GM12878 (cell line): ENCODE data around the gene TBC1D25. TPM values are rescaled to one million over a fixed set of nuclear protein-coding genes. Genes with fewer than 3 reads are reported as not detected.

Experiments used
- ATAC-seq: fragments of 200-7000 bp; cut with Tn5 transposase; 3 replicates; pipeline ENCODE4 v1.9.1; 2020; ENCODE audit warnings: mild to moderate bottlenecking, moderate library complexity
- BruUV-seq: library from RNA; stranded (reverse); fragments of 400-500 nt; replicated peaks from 2 replicates; lab custom pipeline; 2021; lab: Mats Ljungman, UMichigan
- CTCF ChIA-PET: fragments of 300-600 bp; sonication (Branson Sonifier 250); formaldehyde crosslinking; extraction: SDS; loops from one replicate; lab custom pipeline; 2021; ENCODE audit warnings: inconsistent platforms; lab: Yijun Ruan, JAX
- POLR2A ChIA-PET: fragments of 350-600 bp; formaldehyde crosslinking; extraction: SDS; loops from one replicate; lab custom pipeline; 2021; ENCODE audit warnings: inconsistent platforms; lab: Charles Lee
- RAD21 ChIA-PET: fragments of 300-600 bp; sonication (Branson Sonifier 250); formaldehyde crosslinking; loops from one replicate; lab custom pipeline; 2023; ENCODE audit warnings: antibody characterized with exemption; ENCODE audit not compliant: unreplicated experiment; lab: Charles Lee
- SMC1A ChIA-PET: fragments of 300-600 bp; sonication (Branson Sonifier 250); formaldehyde crosslinking; loops from one replicate; lab custom pipeline; 2023; ENCODE audit not compliant: unreplicated experiment, uncharacterized antibody; lab: Charles Lee
- DNase-seq: peaks from one replicate; pipeline ENCODE4 v3.0.0-alpha.2; 2011; ENCODE audit warnings: low read depth, low spot score
- FAIRE-seq: peaks from 3 replicates; lab custom pipeline; 2011; peaks lifted over from hg19 to GRCh38; lab: Jason Lieb, UNC
- H2AFZ ChIP-seq: 2 replicates; pipeline ENCODE4 v1.6.0; 2011; ENCODE audit warnings: low read depth, low read length, control low read depth; ENCODE audit not compliant: control insufficient read depth
- H3K27ac ChIP-seq: 2 replicates; pipeline ENCODE4 v1.5.1; 2011; ENCODE audit warnings: control low read depth; ENCODE audit not compliant: control insufficient read depth, insufficient read depth
- H3K27me3 ChIP-seq, 2 experiments: replicated peaks in 1 of 2; 2 replicates each; pipeline versions ENCODE4 v1.6.0 to v1.6.1; 2011; ENCODE audit warnings: low read length in 1 of 2; ENCODE audit not compliant: control insufficient read depth in 2 of 2, insufficient read depth in 2 of 2
- H3K36me3 ChIP-seq, 2 experiments: 2 replicates each; pipeline ENCODE4 v1.5.1; 2011; ENCODE audit warnings: low read length in 1 of 2; ENCODE audit not compliant: control insufficient read depth in 2 of 2, insufficient read depth in 2 of 2
- H3K4me1 ChIP-seq: 2 replicates; pipeline ENCODE4 v1.6.1; 2011; ENCODE audit warnings: mild to moderate bottlenecking, low read length, moderate library complexity, mixed read lengths; ENCODE audit not compliant: control insufficient read depth, insufficient read depth
- H3K4me2 ChIP-seq: 2 replicates; pipeline ENCODE4 v1.6.0; 2011; ENCODE audit warnings: control low read depth; ENCODE audit not compliant: control insufficient read depth, insufficient read depth
- H3K4me3 ChIP-seq: fragments of 200-600 bp; sonication (generic); 2 replicates; pipeline ENCODE4 v1.5.1; 2016
- H3K79me2 ChIP-seq: 2 replicates; pipeline ENCODE4 v1.6.0; 2011; ENCODE audit warnings: low read length; ENCODE audit not compliant: control insufficient read depth, insufficient read depth
- H3K9ac ChIP-seq: 2 replicates; pipeline ENCODE4 v1.8.0; 2011; ENCODE audit warnings: low read length, control low read depth, mixed read lengths; ENCODE audit not compliant: control insufficient read depth, insufficient read depth
- H3K9me3 ChIP-seq: replicated peaks from 3 replicates; pipeline ENCODE4 v1.5.1; 2011; ENCODE audit warnings: mild to moderate bottlenecking, low read length; ENCODE audit not compliant: control insufficient read depth, insufficient read depth
- H4K20me1 ChIP-seq: 2 replicates; pipeline ENCODE4 v1.6.0; 2011; ENCODE audit not compliant: control insufficient read depth, insufficient read depth
- BMI1 ChIP-seq: fragments of 450-650 bp; IDR thresholded peaks from 2 replicates; pipeline ENCODE4 v1.6.1; 2016; ENCODE audit warnings: mild to moderate bottlenecking, moderate library complexity, borderline replicate concordance
- BRCA1 ChIP-seq: IDR thresholded peaks from 2 replicates; pipeline ENCODE4 v1.6.1; 2011; ENCODE audit warnings: low read depth, low read length, improper control_type of control experiment
- CREM ChIP-seq: IDR thresholded peaks from 2 replicates; pipeline ENCODE4 v1.6.1; 2014; ENCODE audit warnings: antibody characterized with exemption, low read depth
- HDGF ChIP-seq: fragments of 450-650 bp; IDR thresholded peaks from 2 replicates; pipeline ENCODE4 v1.6.1; 2016; ENCODE audit warnings: antibody characterized with exemption
- MTA3 ChIP-seq: IDR thresholded peaks from 2 replicates; pipeline ENCODE4 v1.6.1; 2012; ENCODE audit warnings: low read length, inconsistent platforms, borderline replicate concordance
- PKNOX1 ChIP-seq: fragments of 450-650 bp; IDR thresholded peaks from 2 replicates; pipeline ENCODE4 v1.6.1; 2016; ENCODE audit warnings: mild to moderate bottlenecking
- RUNX3 ChIP-seq: IDR thresholded peaks from 2 replicates; pipeline ENCODE4 v1.6.1; 2012; ENCODE audit warnings: low read length, inconsistent platforms
- SMARCA5 ChIP-seq: fragments of 450-650 bp; IDR thresholded peaks from 2 replicates; pipeline ENCODE4 v1.6.1; 2017; ENCODE audit warnings: mild to moderate bottlenecking
- SUZ12 ChIP-seq: fragments of 200-600 bp; sonication (generic); IDR thresholded peaks from one replicate; pipeline ENCODE4 v1.6.1; 2018; ENCODE audit warnings: antibody characterized with exemption, mild to moderate bottlenecking; ENCODE audit not compliant: unreplicated experiment
- ZNF274 ChIP-seq: IDR thresholded peaks from one replicate; pipeline ENCODE4 v1.8.0; 2011; ENCODE audit not compliant: insufficient read length, insufficient read depth
- ZNF384 ChIP-seq: IDR thresholded peaks from 2 replicates; pipeline ENCODE4 v1.6.1; 2012; ENCODE audit warnings: low read depth, mild to moderate bottlenecking, low read length, improper control_type of control experiment, borderline replicate concordance
- WGBS: methylation state at CpG from one replicate; pipeline ENCODE4 v1.1.6; 2016; ENCODE audit warnings: low lambda C conversion rate; ENCODE audit not compliant: insufficient replicate concordance, insufficient coverage; ENCODE audit errors: missing lambda C conversion rate; 5-methylcytosine and 5-hydroxymethylcytosine counted together
- in situ Hi-C: fragments of 300-500 bp; cut with MboI; formaldehyde crosslinking; loops from 9 replicates; pipeline ENCODE4 v1.14.3; 2018; ENCODE audit warnings: mixed read lengths
- intact Hi-C: fragments of 100-400 bp; cut with micrococcal nuclease; formaldehyde crosslinking; loops from one replicate; pipeline ENCODE4 v1.14.2; 2022; ENCODE audit not compliant: unreplicated experiment
- polyA plus RNA-seq, 11 experiments: library from polyadenylated mRNA; depleted of rRNA in 4 of 11; unstranded in 6 of 11; stranded (reverse) in 5 of 11; fragments of >200 nt; fragmentation: Nextera tagmentation in 4 of 11; fragmentation: Illumina TruSeq in 1 of 11; extraction: Ambion mirVana in 4 of 11; extraction: Trizol in 1 of 11; gene quantifications; 1 replicate in 1 of 11; 2 replicates in 10 of 11; pipeline versions ENCODE4 v1.2.1 to v1.2.3, GENCODE V29; 2011 to 2016; ENCODE audit warnings: inconsistent platforms in 2 of 11, missing spikeins in 2 of 11, low read depth in 1 of 11
- total RNA-seq, 4 experiments: library from RNA; depleted of rRNA in 3 of 4; stranded (reverse); fragments of >200 nt in 3 of 4; fragmentation: Illumina TruSeq in 1 of 4; extraction: Trizol in 1 of 4; gene quantifications; 2 replicates each; pipeline versions ENCODE4 v1.2.1 to v1.2.3, GENCODE V29; 2013 to 2021
- TF ChIP-seq, protein P1 (sequence below): IDR thresholded peaks from 2 replicates; pipeline ENCODE4 v1.6.1; 2011; ENCODE audit warnings: mild to moderate bottlenecking, low read depth, low read length, moderate library complexity; ENCODE audit not compliant: insufficient replicate concordance
- TF ChIP-seq, protein P2 (sequence below): fragments of 450-650 bp; IDR thresholded peaks from 2 replicates; pipeline ENCODE4 v1.6.1; 2017; ENCODE audit warnings: mild to moderate bottlenecking, low read depth, inconsistent platforms; ENCODE audit not compliant: poor library complexity, severe bottlenecking
- TF ChIP-seq, protein P3 (sequence below): fragments of 450-650 bp; IDR thresholded peaks from 2 replicates; pipeline ENCODE4 v1.6.1; 2016; ENCODE audit warnings: mild to moderate bottlenecking

The TBC1D25 gene
- total and polyA plus RNA-seq, 10 of the 15 experiments (the other 5 are each of a cell fraction or from before 2014, with no cell fraction given): 0.79 to 17.3 (median 10.0) TPM

DNA sequence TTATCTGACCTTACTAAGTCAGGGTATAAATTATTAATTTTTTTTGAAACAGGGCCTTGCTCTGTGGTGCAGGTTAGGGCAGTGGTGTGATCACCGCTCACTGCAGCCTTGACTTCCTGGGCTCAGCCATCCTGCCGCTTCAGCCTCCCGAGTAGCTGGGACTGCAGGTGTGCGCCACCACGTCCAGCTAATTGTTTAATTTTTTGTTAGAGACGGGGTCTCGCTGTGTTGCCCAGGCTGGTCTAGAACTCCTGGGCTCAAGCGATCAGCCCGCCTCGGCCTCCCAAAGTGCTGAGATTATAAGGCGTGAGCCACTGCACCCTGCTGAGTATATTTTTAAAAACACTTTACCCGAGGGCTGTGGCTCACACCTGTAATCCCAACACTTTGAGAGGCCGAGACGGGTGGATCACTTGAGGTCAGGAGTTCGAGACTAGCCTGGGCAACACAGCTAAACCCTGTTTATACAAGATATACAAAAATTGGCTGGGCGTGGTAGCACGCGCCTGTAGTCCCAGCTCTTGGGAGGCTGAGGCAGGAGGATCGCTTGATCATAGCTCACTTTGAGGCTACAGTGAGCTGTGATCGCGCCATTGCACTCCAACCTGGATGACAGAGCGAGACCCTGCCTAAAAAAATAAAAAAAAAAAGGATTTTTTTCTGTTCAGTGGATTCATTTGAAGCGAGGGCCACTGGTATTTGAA is 721 bp upstream of the TBC1D25 start:
- H3K79me2 ChIP-seq: peaks cover 20% of the 10 kb centered on the region
- H3K27me3 ChIP-seq: no peaks in the 10 kb centered on the region
- DNase-seq: no peak
- H3K4me3 ChIP-seq: no peak overlapping the region
- H3K4me1 ChIP-seq: no peaks in the 10 kb centered on the region
- RAD21 ChIA-PET: interaction anchor here (0.7 to 1.8 kb wide), 6 partner anchors 12 to 581 kb away, joined by 4 to 9 read pairs (median 4); no protein-coding TSS in a partner anchor
- peak overlapping the region; percentile 44; the same call in 1 of the 2 replicates for H3K27ac ChIP-seq
- TF ChIP-seq SMARCA5 (0 out of 2 replicates have a peak, but pooled peaks have one; percentile 28), BRCA1 (no peak), MTA3 (no peak), ZNF274 (no peak), SUZ12 (no peak), RUNX3 (no peak), PKNOX1 (no peak), CREM (no peak), BMI1 (no peak), ZNF384 (no peak), HDGF (no peak)
- TF ChIP-seq, protein P1, sequence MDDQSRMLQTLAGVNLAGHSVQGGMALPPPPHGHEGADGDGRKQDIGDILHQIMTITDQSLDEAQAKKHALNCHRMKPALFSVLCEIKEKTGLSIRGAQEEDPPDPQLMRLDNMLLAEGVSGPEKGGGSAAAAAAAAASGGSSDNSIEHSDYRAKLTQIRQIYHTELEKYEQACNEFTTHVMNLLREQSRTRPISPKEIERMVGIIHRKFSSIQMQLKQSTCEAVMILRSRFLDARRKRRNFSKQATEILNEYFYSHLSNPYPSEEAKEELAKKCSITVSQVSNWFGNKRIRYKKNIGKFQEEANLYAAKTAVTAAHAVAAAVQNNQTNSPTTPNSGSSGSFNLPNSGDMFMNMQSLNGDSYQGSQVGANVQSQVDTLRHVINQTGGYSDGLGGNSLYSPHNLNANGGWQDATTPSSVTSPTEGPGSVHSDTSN: no peak
- TF ChIP-seq, protein P2, sequence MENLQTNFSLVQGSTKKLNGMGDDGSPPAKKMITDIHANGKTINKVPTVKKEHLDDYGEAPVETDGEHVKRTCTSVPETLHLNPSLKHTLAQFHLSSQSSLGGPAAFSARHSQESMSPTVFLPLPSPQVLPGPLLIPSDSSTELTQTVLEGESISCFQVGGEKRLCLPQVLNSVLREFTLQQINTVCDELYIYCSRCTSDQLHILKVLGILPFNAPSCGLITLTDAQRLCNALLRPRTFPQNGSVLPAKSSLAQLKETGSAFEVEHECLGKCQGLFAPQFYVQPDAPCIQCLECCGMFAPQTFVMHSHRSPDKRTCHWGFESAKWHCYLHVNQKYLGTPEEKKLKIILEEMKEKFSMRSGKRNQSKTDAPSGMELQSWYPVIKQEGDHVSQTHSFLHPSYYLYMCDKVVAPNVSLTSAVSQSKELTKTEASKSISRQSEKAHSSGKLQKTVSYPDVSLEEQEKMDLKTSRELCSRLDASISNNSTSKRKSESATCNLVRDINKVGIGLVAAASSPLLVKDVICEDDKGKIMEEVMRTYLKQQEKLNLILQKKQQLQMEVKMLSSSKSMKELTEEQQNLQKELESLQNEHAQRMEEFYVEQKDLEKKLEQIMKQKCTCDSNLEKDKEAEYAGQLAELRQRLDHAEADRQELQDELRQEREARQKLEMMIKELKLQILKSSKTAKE: no peak
- TF ChIP-seq, protein P3, sequence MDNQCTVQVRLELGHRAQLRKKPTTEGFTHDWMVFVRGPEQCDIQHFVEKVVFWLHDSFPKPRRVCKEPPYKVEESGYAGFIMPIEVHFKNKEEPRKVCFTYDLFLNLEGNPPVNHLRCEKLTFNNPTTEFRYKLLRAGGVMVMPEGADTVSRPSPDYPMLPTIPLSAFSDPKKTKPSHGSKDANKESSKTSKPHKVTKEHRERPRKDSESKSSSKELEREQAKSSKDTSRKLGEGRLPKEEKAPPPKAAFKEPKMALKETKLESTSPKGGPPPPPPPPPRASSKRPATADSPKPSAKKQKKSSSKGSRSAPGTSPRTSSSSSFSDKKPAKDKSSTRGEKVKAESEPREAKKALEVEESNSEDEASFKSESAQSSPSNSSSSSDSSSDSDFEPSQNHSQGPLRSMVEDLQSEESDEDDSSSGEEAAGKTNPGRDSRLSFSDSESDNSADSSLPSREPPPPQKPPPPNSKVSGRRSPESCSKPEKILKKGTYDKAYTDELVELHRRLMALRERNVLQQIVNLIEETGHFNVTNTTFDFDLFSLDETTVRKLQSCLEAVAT: peak; percentile 68
- TF ChIP-seq, all 136 proteins: peak for 2
- H3K9me3 ChIP-seq: no peaks in the 10 kb centered on the region
- SMC1A ChIA-PET: interaction anchor here (0.7 to 2.8 kb wide), 7 partner anchors 8 to 89 kb away, joined by 3 to 11 read pairs (median 4); partner anchors contain the start of gene EBP
- intact Hi-C loops: loop anchor here (1.0 to 2.0 kb wide), 2 partner anchors 18 to 36 kb away; partner anchors contain the start of genes EBP and RBM3
- POLR2A ChIA-PET: interaction anchor here (0.7 to 2.6 kb wide), 9 partner anchors 10 to 403 kb away, joined by 3 to 15 read pairs (median 5); partner anchors contain the start of genes EBP and RBM3
- no peaks in the 10 kb centered on the region for H4K20me1 ChIP-seq
- no peak for FAIRE-seq
- BruUV-seq: no TSS peak
- no peaks in the 10 kb centered on the region for H3K36me3 ChIP-seq
- CTCF ChIA-PET: interaction anchor here (0.7 to 3.0 kb wide), 7 partner anchors 12 to 110 kb away, joined by 3 to 14 read pairs (median 4); partner anchors contain the start of gene EBP
- H3K4me2 ChIP-seq: no peak overlapping the region
- no peak overlapping the region for H3K9ac ChIP-seq
- in situ Hi-C loops: no loop called here
- WGBS: 82% methylated on average over 23 of the region's 23 CpGs
- no peak for ATAC-seq
- H2AFZ ChIP-seq: peak overlapping the region; percentile 74
